ENCODE data around the gene GEMIN7.

- TF ChIP-seq CTCF (conservative IDR thresholded peaks at IDR 0.05 in 1 of 2, IDR thresholded peaks at IDR 0.05 in 1 of 2; ENCODE audit: low read depth in 1 of 2, low read length in 2 of 2), result no peak
- no peak for TF ChIP-seq EZH2 (IDR thresholded peaks at IDR 0.05; ENCODE audit: low read length, missing control alignments)
Observed at GRCh38 chr19:45113628-45114027, 34.6 kb downstream of the GEMIN7 start.
